Calu3 (cell line): ENCODE measurements around the gene UTP18. TPM values are rescaled to one million over a fixed set of nuclear protein-coding genes. Genes with fewer than 3 reads are reported as not detected.

Source experiments
- BruUV-seq: library from RNA; stranded (reverse); fragments of 400-500 nt; replicated peaks from 2 replicates; lab custom pipeline; 2021; lab: Mats Ljungman, UMichigan
- CTCF ChIA-PET: fragments of 300-600 bp; sonication (Branson Sonifier 250); formaldehyde crosslinking; loops from one replicate; lab custom pipeline; 2022; ENCODE audit warnings: antibody characterized with exemption; lab: Charles Lee
- DNase-seq: peaks from one replicate; pipeline ENCODE4 v3.0.0; 2022
- H3K27ac Mint-ChIP-seq: one replicate; pipeline ENCODE4 v1.8.0; 2022; ENCODE audit warnings: mixed read lengths; ENCODE audit not compliant: unreplicated experiment
- H3K27me3 Mint-ChIP-seq: one replicate; pipeline ENCODE4 v1.8.0; 2022; ENCODE audit warnings: mixed read lengths; ENCODE audit not compliant: unreplicated experiment
- H3K36me3 Mint-ChIP-seq: one replicate; pipeline ENCODE4 v1.8.0; 2022; ENCODE audit warnings: mild to moderate bottlenecking, moderate library complexity, mixed read lengths; ENCODE audit not compliant: insufficient read depth, unreplicated experiment
- H3K4me1 Mint-ChIP-seq: one replicate; pipeline ENCODE4 v1.8.0; 2022; ENCODE audit warnings: mild to moderate bottlenecking, low read depth, mixed read lengths; ENCODE audit not compliant: unreplicated experiment
- H3K4me3 Mint-ChIP-seq: one replicate; pipeline ENCODE4 v1.8.0; 2022; ENCODE audit warnings: mild to moderate bottlenecking, low read depth, moderate library complexity, mixed read lengths; ENCODE audit not compliant: unreplicated experiment
- H3K9me3 Mint-ChIP-seq: one replicate; pipeline ENCODE4 v1.8.0; 2022; ENCODE audit warnings: low read depth, mixed read lengths; ENCODE audit not compliant: unreplicated experiment
- intact Hi-C: fragments of 100-400 bp; cut with micrococcal nuclease; formaldehyde crosslinking; loops from one replicate; pipeline ENCODE4 v1.10.0; 2022; ENCODE audit not compliant: unreplicated experiment
- total RNA-seq: library from RNA; stranded (reverse); gene quantifications from 2 replicates; pipeline ENCODE4 v1.2.3, GENCODE V29; 2022
- TF ChIP-seq, protein P1 (sequence below): fragments of 200-600 bp; IDR thresholded peaks from one replicate; pipeline ENCODE4 v1.8.0; 2022; ENCODE audit warnings: antibody characterized with exemption; ENCODE audit not compliant: unreplicated experiment

Gene UTP18
- total RNA-seq, 1 experiment from 2014 or later: 68.5 TPM

DNA sequence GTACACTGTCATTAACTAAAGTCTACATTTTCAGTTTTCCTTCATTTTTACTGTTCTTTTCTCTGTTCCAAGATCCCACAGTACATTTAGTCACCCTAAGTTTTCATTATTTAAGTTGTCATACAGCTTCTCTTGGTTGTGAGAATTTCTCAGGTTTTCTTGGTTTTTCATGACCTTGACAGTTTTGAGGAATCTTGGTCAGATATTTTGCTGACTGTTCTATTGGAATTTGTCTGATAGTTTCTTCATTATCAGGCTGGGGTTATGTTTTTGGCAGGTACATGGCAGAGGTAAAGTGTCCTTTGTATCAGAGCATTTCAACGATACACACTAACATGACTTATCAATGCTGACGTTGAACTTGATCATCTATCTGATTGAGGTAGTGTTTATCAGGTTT, 20.1 kb upstream of the UTP18 start:
- no TSS peak for BruUV-seq
- intact Hi-C loops: no loop called here

DNA sequence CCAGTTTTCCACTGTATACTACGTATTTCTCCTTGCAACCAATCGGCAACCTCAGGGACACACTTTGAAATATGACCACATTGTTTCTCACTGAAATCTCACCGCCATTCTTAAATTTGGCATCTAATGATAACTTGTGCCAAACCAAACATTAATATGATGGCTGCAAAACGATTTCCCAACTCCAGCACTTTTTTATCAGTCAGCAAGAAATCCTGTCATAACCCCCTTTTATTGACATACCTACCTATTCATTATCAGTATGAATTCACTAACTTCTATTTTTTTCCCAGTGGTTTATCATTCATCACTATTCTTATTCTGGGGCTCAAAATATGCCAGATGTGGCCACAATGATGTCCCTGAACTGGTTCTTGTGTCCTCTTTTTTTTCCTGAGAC, 16.3 kb upstream of the UTP18 start:
- Mint-ChIP-seq H3K27ac (peak overlapping the region; percentile 22), H3K4me1 (peaks cover 27% of the 10 kb centered on the region), H3K27me3 (no peaks in the 10 kb centered on the region), H3K36me3 (peaks cover 8% of the 10 kb centered on the region), H3K9me3 (no peaks in the 10 kb centered on the region), H3K4me3 (no peak overlapping the region)
- DNase-seq: no peak
- intact Hi-C loops: no loop called here
- CTCF ChIA-PET: no interaction called here
- TF ChIP-seq, protein P1, sequence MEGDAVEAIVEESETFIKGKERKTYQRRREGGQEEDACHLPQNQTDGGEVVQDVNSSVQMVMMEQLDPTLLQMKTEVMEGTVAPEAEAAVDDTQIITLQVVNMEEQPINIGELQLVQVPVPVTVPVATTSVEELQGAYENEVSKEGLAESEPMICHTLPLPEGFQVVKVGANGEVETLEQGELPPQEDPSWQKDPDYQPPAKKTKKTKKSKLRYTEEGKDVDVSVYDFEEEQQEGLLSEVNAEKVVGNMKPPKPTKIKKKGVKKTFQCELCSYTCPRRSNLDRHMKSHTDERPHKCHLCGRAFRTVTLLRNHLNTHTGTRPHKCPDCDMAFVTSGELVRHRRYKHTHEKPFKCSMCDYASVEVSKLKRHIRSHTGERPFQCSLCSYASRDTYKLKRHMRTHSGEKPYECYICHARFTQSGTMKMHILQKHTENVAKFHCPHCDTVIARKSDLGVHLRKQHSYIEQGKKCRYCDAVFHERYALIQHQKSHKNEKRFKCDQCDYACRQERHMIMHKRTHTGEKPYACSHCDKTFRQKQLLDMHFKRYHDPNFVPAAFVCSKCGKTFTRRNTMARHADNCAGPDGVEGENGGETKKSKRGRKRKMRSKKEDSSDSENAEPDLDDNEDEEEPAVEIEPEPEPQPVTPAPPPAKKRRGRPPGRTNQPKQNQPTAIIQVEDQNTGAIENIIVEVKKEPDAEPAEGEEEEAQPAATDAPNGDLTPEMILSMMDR: no peak
- BruUV-seq: no TSS peak

More for the DNA sequence above, 20.1 kb upstream of the UTP18 start:
- H3K4me3 Mint-ChIP-seq: no peak overlapping the region
- peaks cover 18% of the 10 kb centered on the region for H3K4me1 Mint-ChIP-seq
- no peak for DNase-seq
- no peaks in the 10 kb centered on the region for H3K9me3 Mint-ChIP-seq
- H3K27me3 Mint-ChIP-seq: no peaks in the 10 kb centered on the region
- TF ChIP-seq, protein P1: no peak
- peaks cover 10% of the 10 kb centered on the region for H3K36me3 Mint-ChIP-seq
- H3K27ac Mint-ChIP-seq: no peak overlapping the region
- CTCF ChIA-PET: interaction anchor here (1.0 kb wide), 1 partner anchor 13 kb away, joined by 3 read pairs; no protein-coding TSS in a partner anchor

DNA sequence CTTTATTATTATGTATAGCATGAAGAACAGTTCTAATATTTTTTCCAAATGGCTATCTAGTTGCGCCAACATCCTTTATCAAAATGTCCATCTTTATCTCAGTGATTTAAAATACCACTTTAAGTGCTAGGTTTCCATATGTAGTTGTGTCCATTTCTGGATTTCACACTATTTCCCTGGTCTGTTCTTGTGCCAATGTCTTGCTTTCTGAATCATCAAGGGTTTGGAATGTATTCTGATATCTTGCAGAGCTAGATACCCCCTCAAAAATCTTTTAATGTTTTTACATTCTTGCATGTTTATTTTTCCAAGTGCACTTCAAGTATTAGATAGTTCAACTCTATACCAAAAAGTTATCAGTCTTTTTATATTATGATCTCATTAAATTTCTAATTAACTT, 14.8 kb upstream of the UTP18 start:
- CTCF ChIA-PET: interaction anchor here (0.6 kb wide), 1 partner anchor 10 kb away, joined by 4 read pairs; no protein-coding TSS in a partner anchor

DNA sequence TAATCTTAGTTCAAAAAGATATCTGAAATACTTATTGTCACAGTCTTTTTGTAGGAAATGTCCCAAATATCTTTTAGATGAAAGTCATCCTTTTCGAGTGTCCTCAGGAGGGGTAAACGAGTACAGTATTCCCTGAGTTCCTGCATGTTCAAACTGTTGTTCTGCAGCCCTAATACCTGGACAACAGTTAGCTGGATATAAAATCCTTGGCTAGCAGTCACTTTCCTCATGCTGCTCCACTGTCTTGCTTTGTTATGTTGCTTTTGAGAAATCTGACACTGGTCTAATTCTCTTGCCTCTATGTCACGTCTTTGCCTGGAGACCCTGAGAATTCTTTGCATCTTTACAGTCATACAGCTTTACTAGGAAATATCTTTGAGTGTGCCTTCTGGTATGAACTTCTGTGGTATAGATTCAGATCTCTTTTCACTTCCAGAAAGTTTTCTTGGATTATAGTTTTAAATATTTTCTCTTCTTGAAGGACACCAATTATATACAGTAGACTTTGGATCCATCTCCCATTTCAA, 10.0 kb upstream of the UTP18 start:
- no TSS peak for BruUV-seq

More for the DNA sequence above, 14.8 kb upstream of the UTP18 start:
- Mint-ChIP-seq H3K4me3 (no peak overlapping the region), H3K27me3 (no peaks in the 10 kb centered on the region), H3K36me3 (peaks cover 9% of the 10 kb centered on the region), H3K9me3 (no peaks in the 10 kb centered on the region), H3K27ac (no peak overlapping the region), H3K4me1 (peaks cover 28% of the 10 kb centered on the region)
- intact Hi-C loops: no loop called here
- TF ChIP-seq, protein P1: no peak
- no TSS peak for BruUV-seq
- DNase-seq: no peak

More for the DNA sequence above, 10.0 kb upstream of the UTP18 start:
- TF ChIP-seq, protein P1: no peak
- Mint-ChIP-seq H3K27ac (no peak overlapping the region), H3K4me3 (no peak overlapping the region), H3K36me3 (peaks cover 28% of the 10 kb centered on the region), H3K4me1 (peaks cover 33% of the 10 kb centered on the region), H3K27me3 (no peaks in the 10 kb centered on the region), H3K9me3 (no peaks in the 10 kb centered on the region)
- intact Hi-C loops: no loop called here
- CTCF ChIA-PET: no interaction called here
- DNase-seq: no peak
